NCI-H2171 treated with DMSO at 0.1 percent for 48 hours (cell line): ENCODE measurements around the gene NPAS3.
A peak's percentile ranks its signal among the peaks of the same experiment; 100 is the strongest.
"Not testable (repeated sequence)": the region's sequence is repeated elsewhere in the genome, so short reads cannot be mapped to it uniquely, and the experiment has no call there.

ENCODE experiments used
- DNase-seq: peaks from one replicate; lab custom pipeline; 2025; lab: John Stamatoyannopoulos, UW

The NPAS3 gene

DNA sequence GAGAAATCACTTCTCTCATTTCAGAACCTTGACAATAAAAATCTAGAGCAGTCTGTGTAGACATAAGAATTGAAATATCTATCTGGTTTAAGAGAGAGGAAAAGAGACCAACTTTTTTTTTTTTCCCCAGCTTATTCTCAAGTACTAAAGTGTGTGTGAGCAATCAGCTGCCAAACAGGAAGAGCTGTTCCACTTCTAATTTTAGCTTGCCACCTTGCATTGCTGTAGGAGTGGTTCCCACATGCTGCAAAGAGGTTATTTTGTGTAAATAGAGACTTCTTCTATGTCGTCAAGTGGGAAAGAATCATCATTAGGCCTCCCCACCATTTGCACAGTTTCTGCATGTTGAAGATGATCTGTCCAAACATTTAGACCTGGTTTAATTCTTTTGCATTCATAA lies 142.6 kb downstream of the NPAS3 start:
- DNase-seq: no peak

- DNase-seq: no peak
These were observed 147.1 kb downstream of the NPAS3 start for GRCh38 chr14:33085799-33086198.

DNA sequence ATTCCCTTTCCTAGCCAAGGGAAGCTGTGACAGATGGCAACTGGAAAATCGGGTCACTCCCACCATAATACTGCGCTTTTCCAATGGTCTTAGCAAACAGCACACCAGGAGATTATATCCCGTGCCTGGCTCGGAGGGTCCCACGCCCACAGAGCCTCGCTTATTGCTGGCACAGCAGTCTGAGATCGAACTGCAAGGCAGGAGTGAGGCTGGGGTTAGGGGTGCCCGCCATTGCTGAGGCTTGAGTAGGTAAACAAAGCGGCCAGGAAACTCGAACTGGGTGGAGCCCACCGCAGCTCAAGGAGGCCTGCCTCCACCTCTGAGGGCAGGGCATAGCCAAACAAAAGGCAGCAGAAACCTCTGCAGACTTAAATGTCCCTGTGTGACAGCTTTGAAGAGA lies 149.6 kb downstream of the NPAS3 start:
- DNase-seq: not testable (repeated sequence)

- no peak for DNase-seq
These were observed 159.3 kb downstream of the NPAS3 start for GRCh38 chr14:33098016-33098415.

- DNase-seq: no peak
These were observed 164.8 kb downstream of the NPAS3 start for GRCh38 chr14:33103489-33103888.

- no peak for DNase-seq
These were observed 165.3 kb downstream of the NPAS3 start for GRCh38 chr14:33103966-33104365.

DNA sequence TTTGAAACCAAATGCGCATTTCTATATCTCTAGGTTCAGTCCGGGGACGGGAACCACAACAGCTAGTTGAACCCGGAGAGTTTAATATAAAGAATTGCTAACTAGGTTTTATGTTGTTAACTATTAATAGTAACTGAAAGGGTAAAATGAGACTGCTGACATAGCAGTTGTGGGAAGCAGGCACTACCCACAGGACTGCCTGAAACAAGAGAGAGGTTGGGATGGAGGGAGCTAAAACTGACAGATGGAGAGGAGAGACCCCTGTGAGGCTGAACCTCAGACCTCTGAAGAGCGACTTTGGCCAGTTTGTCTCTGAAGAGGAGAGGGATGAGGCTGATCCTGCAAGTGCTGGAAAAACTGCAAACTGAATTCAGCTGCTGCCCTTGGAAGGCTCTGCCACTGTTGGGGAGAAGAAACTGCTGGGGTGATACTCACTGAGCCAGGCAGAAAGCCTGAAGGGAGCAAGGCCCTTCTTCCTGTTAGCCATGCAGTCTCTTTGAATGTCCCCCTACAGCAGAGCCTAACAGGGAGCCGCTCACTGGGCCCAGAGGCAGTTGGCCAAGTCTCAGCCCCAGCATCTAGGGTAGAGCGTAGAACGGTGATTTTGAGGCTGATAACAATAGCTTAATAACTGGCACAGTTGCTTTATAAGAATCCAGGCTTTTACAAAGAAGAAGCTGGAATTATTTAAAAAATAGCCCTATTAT lies 172.2 kb downstream of the NPAS3 start:
- no peak for DNase-seq

GRCh38 chr14:33114331-33114730 lies 175.7 kb downstream of the NPAS3 start:
- DNase-seq: no peak

DNA sequence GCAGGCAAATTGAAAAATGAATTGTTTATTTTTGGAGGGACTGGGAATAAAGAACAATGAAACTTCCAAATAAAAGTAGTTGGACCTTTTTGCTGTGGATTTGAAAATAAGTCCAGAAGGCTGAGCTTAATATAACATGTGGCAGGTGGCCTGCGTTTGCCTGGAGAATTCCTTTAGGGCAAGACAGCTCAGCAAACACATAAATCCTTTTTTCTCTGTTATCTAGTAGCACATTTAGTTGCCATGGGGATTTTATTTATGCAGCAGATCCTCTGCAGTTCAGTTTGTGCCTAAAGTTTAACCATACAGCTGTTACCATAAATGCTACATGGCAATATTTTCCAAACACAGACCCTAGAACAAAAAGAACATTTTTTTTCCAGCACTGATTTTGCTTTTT lies 180.0 kb downstream of the NPAS3 start:
- DNase-seq: peak; percentile 89

GRCh38 chr14:33120341-33120740 lies 181.7 kb downstream of the NPAS3 start:
- no peak for DNase-seq

- DNase-seq: no peak
These were observed 182.3 kb downstream of the NPAS3 start for GRCh38 chr14:33120966-33121365.

DNA sequence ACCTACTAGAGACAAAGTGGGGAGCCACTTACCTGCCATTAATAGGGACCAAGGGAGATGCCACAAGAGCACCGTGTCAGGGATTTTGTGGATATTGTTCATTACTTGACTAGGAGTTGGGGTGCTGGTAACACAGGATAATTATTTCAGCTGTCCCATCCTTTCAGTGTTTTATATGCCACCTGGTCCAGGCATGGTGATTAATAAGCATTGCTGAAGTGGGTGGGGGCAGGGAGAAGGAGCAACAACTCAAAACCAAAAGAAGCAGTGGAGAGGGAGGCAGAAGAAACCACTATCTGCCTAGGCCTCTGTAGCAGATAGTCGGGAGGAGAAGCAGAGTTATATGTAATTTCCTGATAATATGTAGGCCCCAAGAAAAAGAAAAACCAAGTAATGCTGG lies 184.6 kb downstream of the NPAS3 start:
- no peak for DNase-seq

- DNase-seq: no peak
These were observed 187.8 kb downstream of the NPAS3 start for GRCh38 chr14:33126433-33126832.

GRCh38 chr14:33127531-33127930 lies 188.9 kb downstream of the NPAS3 start:
- DNase-seq: no peak

DNA sequence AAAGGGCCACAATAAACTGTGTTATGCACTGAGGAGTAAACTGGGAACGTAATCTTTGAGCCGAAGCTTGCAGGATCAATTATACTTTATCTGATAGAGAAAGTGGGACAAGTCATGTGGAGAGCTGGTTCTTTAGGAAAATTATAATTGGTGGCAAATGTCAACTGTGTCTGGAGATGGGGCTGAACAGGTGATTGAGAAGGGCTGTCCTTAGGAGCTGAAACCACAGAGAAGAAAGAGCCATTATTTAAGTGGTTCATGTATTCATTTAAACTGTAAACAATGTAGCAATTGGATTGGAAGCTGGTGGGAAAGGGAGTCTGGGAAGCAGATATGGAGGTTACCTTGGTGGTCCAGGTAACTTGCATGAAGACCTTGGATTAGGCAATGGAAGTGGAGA lies 193.1 kb downstream of the NPAS3 start:
- no peak for DNase-seq

DNA sequence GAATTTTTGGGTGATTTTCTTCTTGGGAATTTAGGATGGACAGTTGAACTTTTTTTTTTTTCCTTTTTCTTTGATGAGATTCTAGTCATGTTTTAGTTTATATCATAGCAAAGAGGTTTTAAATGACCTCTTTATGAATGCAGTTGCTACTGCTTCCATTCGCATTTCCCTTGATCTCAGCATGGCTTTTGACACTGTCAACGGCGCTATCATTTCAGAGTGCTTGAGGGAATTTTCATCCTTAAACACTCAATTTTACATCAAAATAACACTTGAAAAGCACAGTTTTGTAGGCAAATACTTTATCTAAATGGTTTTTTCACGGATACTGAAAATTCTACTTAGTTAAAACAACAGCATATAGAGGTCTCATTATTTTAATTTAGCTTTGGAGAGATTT lies 195.5 kb downstream of the NPAS3 start:
- DNase-seq: no peak

DNA sequence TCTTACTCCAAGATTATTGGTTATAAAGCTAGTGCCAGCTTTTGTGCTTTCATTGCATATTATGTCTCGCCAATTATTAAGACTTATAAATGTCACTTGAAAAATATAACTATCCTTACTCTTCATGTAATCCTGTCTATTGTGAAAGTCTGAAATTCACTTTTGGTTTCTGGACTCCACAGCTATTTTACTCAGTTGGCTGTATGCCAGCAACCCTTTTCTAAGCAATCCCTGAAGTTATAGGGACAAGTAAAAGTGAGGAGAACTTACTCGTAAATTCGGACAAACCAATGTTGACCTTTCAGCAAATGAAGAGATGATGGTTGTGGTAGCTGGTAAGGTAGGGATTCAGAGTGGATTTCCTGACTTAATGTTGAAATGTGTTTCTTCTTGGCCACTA lies 196.3 kb downstream of the NPAS3 start:
- no peak for DNase-seq

DNA sequence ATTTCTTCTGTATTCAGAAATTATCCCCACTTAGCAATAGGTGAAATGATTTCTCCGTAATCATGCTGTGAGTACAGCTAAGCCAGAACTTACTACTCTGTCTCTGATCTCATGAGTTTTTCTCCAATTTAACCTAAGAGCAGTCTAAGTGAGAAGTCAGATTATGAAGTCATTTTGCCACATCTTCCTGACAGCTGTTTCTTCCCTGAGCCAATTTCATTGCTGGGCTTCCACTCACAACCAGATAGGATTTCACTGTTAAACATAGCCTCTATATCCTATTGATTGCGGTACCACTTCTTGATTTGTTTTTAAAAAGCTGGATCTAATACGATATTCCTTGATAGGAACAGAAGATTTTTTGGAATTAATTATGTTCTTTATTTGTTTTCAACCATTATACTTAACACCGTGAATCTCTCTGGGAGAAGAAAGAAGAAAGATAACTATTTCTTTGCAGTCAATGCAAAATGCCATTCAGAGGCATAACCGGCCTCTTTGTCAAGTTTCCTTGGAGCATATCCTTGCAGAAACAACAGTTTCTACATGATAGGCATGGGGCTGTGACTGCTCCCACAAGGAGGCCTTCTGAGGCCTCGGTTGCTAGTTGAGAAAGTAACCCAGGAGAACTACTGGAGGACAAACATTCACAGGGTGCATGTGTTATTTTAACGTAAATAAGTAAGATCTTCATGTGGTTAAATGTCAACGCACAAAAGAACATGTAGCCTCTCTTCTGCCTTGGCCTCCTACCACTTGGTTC lies 212.2 kb downstream of the NPAS3 start:
- peak; percentile 14 for DNase-seq

GRCh38 chr14:33163109-33163508 lies 224.4 kb downstream of the NPAS3 start:
- no peak for DNase-seq

DNA sequence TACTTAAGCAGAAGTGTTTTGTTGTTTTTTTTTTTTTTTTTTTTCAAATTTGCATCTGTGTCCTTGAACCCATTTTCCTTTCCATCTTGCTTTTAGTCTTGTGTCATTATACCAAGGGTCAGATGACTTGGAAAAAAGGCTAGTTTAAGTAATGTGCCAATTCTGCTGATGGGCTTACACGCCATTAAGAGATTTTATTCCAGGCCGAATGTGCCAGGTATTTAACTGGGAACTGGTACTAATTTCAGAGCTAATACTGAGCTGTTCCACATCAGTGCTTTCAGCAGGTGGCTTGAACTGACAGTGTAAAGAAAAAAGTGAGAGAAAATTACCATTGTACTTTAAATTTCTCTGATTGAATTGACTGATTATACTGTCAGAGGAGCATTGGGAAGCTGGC lies 224.9 kb downstream of the NPAS3 start:
- DNase-seq: peak; percentile 12

- DNase-seq: no peak
These were observed 226.7 kb downstream of the NPAS3 start for GRCh38 chr14:33165144-33165925.

- DNase-seq: no peak
These were observed 227.2 kb downstream of the NPAS3 start for GRCh38 chr14:33165926-33166289.

DNA sequence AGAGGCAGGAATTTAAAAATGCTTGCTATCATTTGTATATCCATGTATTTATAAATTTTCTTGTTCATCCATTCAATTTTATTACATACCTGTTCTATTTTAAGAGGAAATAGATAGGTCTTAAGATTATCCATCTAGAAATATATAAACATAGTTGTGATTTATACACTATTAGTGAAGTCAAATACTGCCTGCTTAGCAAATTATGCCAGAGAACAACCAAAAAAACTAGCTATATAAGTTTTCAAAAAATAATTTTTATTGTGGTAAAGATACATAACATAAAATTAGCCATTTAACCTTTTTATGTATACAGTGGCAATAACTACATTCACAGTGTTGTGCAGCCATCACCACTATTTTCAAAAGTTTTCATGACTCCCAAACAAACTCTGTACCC lies 237.3 kb downstream of the NPAS3 start:
- no peak for DNase-seq
